HG03520 (cell line): Measurements from ENCODE around the gene LITAFD.
"Not testable (repeated sequence)": the region's sequence is repeated elsewhere in the genome, so short reads cannot be mapped to it uniquely, and the experiment has no call there.

ENCODE experiments used
- ATAC-seq: cut with Tn5 transposase; IDR thresholded peaks from one replicate; pipeline ENCODE4 v1.9.1; 2021; ENCODE audit warnings: mild to moderate bottlenecking, moderate library complexity; ENCODE audit not compliant: unreplicated experiment

Gene LITAFD

DNA sequence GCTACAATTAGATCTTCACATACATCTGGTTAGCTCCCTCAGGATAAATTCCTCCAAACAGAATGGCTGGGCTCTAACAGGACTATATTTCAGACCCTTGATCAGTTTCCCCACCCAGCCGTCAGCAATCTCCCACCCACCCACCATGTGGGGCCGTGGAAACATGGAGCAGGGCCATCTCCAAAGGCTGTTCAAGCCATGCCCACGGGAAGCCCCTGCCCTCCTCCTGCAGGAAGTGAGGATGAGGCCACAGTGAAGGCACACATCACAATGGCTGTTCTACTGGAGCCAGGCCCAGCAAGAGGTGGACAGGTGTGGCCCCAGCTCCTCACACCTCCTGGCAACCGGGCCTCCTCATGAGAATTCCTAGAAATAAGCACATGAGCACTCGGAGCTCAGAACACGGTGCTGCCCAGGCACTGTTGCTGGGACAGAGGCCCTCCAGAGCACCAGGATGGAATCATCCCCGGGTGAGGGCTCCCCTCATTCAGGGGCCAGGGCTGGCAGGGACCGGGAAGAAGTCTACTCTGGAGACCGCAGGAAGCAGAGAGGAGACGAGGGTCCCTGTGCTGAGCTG is at the start of gene LITAFD:
LITAFD (plus strand) TSS at position 311 of the 577 bp plus-strand sequence. CDS start 2,005 bp downstream, outside the sequence.
- no peak for ATAC-seq

DNA sequence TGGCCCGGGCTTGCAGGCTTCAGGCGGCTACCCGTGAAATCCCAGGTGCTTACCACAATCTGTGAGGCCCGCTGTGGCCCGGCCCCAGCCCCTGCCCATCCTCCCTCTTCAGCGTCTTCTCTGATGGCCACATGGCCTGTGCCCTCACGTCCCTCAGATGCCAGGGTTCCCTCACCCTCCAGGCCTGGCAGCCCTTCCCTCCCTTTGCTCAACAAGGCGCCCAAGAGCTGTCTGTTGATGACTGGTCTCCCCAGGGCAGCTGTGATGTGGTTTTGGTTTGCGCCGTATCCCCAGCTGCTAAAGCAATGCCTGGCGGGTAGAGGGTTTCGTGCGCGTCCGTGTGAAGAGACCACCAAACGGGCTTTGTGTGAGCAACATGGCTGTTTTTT is 49.4 kb upstream of the LITAFD start:
- no peak for ATAC-seq

GRCh38 chr16:8836797-8837196 is 45.4 kb upstream of the LITAFD start:
- not testable (repeated sequence) for ATAC-seq

DNA sequence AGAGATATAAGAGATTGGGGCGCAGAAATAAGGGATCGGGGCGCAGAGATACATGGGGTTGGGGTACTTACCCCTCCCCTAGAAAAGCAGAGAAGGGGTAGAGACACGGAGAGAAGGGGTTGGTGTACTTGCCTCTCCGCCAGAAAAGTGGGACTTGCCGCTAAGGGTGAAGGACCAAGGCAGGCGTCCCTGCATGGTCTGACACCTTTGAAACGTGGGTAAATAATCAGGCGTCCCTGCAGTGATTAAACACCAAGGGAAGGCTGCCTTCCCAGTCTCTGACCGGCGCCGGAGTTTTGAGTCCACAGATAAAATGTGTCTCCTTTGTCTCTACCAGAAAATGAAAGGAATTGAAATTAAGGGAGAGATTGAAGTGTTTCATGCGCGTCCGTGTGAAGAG is 44.6 kb upstream of the LITAFD start:
- ATAC-seq, result not testable (repeated sequence)

GRCh38 chr16:8842016-8842415 is 40.1 kb upstream of the LITAFD start:
- not testable (repeated sequence) for ATAC-seq

DNA sequence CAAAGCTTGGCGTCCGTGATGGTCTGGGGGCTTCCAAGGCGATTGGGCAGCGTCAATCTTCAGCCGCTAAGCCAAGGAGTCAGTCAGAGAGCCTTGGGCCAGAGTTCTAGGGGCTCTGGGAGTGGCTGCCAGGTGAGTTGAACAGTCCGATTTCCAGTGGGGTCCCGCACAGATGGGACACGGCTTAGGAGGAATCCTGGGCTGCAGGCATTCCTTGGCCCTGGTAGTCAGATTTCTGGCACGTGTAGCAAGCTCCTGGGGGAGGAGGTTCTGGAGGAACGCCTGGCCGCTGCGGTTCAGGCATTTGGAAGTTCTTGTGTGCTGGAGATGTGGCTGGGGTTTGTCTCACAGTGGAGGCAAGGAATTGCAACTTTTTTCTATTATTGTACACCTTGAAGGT is 38.9 kb upstream of the LITAFD start:
- ATAC-seq, result not testable (repeated sequence)

- no peak for ATAC-seq
These were observed 36.4 kb upstream of the LITAFD start for GRCh38 chr16:8845699-8846298.

GRCh38 chr16:8846401-8846932 is 35.7 kb upstream of the LITAFD start:
- no peak for ATAC-seq

- ATAC-seq, result no peak
These were observed 35.0 kb upstream of the LITAFD start for GRCh38 chr16:8847145-8847544.

DNA sequence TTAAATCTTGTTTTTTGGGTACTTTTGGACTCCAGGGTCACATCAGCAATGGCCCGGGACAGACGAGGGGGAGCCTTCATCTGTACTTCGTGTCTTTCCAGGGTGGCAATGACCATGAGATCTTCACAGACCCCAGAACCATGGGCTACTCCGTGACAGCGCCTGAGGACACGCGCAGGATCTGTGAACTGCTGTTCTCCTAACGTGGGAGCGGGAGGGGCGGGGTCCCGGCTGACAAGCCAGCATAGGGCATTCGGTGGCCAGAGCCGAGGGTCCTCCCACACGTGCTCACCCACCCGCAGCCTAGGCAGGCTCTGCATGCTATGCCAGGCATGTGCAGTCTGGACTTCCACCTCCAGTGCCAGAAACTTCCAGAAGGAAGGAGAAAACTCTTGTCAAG is 34.5 kb upstream of the LITAFD start:
- no peak for ATAC-seq

DNA sequence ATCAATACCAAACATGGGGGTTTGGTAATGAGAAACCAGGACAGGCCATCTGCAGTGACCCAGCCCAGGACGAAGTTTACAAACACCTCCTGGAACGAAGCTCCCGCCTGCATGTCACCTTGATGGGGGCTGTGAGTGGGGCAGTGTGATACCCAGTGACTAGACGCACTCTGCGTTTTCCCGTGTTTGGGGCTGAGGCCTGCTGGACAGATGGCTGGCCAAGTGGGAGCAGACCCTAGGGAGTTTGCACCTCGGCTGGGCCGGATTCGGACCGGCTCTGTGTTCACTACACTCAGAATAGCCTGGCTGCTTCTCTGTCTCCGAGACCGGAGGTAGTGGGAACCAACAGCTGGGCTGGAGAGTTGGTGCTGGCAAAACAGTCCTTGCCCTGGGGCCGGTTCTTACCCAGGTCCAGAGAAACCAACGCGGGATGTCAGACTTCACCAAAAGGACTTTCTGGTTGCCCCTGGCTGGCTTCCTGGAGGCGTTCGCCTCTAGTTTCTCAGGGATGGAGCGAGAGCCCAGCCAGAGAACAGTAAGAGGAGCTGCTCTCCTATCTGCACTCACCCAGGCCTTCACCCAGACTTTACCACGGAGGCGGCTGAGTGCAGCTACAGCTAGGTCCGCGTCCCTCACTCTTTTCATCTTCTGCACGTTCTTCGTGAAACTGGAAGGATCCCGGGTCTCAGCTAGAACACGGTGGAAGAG is 33.8 kb upstream of the LITAFD start:
- ATAC-seq, result no peak

DNA sequence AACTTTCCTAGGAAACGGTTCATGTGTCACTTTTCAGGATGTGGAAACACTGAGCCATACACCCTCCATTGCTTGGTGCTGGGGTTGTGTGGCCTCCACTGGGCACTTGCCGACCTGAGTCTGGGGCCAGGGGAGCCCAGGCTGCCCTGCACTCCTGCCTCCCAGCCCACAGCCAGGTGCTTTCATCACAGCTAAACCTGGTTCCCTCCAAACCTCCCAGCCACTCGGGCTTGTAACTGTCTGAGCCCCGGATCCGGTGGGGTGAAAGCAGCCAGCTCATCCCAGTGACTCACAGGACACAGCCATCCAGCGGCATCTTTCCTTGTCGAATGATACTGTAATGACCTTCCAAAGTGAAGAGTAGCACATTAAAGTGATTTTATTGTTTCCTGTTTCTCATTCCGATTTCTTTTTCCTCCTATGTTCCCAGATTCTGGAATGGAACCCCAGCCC is 33.2 kb upstream of the LITAFD start:
- no peak for ATAC-seq

DNA sequence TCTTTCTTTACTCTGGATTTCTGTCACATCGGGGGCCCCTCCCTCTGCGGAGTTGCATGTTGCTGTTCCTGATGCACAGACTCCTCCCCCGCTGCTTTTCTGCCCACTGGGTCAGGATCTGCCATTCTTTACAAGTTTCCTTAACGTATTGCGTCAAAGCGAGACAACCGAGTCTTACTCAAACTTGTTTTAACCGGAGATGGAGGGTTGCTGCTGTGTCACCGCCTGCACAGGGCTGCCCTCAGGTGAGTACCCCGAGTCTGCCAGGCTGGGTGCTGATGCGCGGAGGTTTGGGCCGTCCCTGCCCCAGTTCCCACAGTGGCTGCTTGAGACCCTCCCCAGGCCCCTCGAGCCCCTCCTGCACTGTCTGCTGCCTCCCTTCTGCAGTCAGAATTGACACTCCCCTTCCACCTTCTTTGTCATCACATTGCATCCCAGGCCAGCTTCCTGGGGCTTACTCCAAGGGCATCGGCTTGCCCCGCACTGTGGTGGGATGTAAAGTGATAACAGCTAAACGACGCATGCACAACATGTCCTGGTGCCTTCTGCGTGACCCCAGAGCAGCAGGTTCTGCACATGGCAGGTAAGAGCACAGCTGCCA is 32.6 kb upstream of the LITAFD start:
- no peak for ATAC-seq

DNA sequence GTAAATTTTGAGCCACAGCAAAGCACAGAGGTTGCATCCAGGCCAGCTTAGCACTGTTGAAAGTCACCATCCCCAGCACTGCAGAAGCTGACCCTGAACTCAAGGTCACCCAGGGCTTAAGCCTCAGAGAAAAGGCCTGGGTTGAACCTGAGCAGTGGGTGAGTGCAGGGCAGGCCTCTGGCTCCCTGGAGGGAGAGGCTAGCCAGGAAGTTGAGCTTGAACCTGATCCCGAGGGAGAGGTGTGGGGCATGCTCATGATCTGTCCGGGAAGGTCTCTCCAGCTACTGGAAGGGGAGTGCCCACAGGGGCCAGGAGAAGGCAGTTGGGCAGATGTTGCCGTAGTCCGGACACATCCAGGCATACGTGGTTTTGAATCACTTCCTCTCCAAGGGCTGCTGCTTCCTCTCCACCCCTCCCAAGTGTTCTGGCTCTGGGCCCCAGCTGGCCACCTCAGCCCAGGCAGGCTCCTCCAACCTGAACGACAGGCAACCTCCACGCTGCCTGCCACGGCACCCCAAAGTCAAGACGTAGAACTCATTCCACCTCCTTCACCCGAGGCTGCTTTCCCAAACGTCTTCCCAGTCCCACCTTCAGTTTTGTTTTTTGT is 31.8 kb upstream of the LITAFD start:
- no peak for ATAC-seq

DNA sequence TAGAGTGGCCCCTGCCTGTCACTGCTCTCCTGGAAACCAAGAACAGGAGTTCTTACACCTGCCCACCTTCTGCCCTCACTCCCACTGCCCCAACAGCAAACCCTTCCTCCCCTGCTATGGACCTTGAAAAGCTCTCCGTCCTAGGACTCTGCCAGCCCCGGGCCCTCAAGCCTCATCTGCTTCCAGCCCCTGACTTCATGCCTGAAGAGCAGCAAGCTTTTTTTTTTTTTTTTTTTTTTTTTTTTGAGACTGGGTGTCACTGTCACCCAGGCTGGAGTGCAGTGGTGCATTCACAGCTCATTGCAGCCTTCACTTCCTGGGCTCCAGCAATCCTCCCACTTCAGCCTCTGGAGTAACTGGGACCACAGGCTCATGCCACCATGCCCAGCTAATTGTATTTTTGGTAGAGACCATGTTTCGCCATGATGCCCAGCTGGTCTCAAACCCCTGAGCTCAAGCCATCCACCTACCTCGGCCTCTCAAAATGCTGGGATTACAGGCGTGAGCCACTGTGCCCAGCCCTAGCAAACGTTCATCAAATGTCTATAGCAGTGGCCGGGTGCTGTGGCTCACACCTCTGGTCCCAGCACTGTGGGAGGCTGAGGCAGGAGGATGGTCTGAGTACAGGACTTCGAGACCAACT is 30.3 kb upstream of the LITAFD start:
- ATAC-seq, result no peak

DNA sequence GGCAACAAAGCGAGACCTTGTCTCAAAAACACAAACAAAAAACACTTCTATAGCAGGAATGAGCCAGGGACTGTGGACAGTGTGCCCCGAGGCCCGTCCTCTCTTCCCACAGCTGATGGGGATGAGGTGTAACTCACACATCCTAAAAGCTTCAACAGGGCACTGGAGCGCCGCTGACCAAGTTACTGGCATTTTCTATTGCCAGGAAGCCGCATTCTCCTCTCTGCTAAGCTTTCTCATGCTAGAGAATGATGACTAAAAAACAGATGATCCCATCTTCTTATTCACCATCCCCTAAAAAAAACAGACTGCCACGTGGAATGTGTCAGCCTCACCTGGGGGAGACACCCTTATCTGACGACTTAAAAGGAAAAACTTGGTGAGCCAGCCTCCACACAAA is 29.6 kb upstream of the LITAFD start:
- ATAC-seq, result no peak

DNA sequence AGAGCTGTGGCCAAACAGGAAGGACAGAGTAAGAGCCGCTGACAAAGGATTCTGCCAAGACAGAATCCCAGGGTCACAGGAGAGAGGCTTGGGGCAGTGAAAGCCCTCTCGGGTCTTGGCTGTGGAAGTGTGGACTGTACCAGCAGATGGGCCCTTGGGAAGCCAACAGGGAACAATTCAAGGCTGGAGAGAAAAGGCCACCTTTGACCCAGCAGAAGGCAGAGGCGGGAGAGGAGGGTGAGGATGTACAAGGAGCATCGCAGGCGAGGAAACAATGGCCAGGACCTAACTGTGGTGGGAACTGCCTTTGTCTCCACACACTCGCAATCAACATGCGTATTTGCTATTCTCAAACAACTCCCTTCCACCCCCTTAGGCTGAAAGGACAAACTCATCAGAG is 29.0 kb upstream of the LITAFD start:
- no peak for ATAC-seq

GRCh38 chr16:8853611-8854010 is 28.5 kb upstream of the LITAFD start:
- ATAC-seq, result no peak

GRCh38 chr16:8854298-8854948 is 27.7 kb upstream of the LITAFD start:
- no peak for ATAC-seq
